ENCODE measurements around the gene DROSHA.
"Not testable (repeated sequence)": the region's sequence is repeated elsewhere in the genome, so short reads cannot be mapped to it uniquely, and the experiment has no call there.

Gene DROSHA

GRCh38 chr5:31378136-31378535 is 153.8 kb downstream of the DROSHA start:
- no peak for DNase-seq

DNA sequence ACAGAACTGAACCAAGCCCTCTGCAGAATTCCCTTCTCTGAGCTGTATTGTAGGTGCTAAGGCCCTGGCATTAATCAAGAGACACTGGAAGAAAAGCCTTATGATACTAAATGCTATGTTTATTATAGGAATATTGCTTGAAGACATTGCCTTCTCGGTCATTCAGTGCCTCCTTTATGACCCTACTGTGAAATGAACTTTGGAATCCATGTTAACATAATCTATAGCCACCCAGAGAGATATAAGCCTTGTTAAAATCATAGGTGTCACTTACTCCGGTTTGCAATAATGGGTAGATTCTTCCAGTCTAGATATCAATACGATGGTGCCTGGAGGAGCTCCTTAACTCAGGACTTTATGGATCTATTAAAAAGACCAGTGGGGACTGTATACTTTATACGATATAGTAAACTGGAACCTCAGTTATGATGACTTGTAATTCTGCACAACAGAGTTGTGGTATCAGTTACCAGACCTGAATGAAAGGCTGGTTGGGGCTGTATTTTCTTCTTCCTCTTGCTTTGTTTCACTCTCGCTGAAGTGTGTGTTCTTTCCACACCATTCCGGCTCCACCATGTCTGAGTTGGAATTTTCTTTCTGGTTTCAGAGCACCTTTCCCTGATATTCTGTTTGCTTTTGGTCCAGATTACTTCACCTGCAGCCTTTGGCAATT is 154.5 kb downstream of the DROSHA start:
- no peak for DNase-seq

- DNase-seq = no peak
These were observed 155.7 kb downstream of the DROSHA start for GRCh38 chr5:31375999-31376720.

DNA sequence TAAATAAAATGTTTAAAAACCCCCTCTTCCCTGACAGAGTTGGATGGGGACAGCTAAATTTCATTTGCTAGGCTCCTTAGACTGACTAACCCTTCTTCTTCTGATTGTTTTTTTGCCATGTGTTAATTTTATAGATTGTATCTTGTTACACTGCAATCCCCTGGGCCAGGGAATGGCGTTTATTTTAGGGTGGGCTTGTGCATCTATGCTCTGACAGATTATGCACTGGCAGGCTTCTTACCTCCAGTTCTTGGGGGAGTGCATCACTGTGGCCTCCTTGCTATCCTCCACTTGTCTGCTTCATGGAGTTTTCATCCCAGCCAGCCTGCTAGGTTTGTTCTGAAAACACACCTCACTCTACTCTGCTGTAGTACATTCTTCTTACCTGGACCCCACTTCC is 159.8 kb downstream of the DROSHA start:
- no peak for DNase-seq

DNA sequence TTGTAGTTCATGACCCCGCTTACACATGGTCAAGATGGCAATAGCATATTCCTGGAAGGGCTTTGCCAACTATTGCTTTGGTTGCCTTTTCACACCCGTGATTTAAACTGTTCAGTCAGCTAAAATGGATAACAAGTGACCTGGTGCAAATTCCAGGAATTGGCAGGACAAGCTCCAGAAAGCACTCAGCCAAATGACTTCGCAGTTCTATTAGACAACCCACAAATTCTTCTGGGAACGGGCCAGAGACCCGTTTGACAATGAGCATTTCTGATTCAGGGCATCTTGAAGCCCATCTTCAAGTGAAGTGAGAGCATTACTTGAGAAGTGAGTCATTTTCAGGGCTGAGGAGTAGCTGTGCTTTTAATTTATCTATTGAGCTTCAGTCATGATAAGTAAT is 165.0 kb downstream of the DROSHA start:
- DNase-seq = no peak

GRCh38 chr5:31365776-31366175 is 166.1 kb downstream of the DROSHA start:
- DNase-seq = no peak

GRCh38 chr5:31364881-31365636 is 166.8 kb downstream of the DROSHA start:
- DNase-seq = no peak

DNA sequence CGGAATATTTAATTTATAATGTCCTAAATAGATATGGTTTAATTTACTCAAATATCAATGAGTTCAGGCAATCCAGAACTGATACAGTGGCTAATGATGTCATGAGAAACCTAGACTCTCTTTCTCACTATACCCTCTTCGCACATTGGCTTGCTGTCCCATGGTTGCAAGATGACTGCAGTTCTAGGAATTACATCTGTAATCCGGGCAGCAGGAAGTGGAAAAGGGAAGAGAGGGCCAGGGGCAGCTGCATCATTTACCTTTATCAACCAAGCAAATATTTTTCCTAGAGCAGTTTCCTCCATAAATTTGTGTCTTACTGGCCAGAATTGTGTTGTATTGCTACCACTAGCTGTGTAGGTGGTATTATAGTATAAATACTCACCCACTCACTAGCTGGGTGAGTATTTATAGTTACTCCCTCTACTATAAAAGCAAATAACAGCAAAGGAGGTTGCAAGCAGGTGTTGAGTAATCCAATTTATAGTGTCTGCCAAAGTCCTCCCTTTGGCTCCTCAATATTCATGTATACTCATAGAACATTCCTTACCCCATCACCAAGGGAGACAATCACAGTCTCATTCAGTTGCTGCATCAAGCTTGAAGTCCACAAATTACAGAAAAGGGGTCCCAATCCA is 168.8 kb downstream of the DROSHA start:
- DNase-seq = no peak

- no peak for DNase-seq
These were observed 169.4 kb downstream of the DROSHA start for GRCh38 chr5:31362529-31362900.

DNA sequence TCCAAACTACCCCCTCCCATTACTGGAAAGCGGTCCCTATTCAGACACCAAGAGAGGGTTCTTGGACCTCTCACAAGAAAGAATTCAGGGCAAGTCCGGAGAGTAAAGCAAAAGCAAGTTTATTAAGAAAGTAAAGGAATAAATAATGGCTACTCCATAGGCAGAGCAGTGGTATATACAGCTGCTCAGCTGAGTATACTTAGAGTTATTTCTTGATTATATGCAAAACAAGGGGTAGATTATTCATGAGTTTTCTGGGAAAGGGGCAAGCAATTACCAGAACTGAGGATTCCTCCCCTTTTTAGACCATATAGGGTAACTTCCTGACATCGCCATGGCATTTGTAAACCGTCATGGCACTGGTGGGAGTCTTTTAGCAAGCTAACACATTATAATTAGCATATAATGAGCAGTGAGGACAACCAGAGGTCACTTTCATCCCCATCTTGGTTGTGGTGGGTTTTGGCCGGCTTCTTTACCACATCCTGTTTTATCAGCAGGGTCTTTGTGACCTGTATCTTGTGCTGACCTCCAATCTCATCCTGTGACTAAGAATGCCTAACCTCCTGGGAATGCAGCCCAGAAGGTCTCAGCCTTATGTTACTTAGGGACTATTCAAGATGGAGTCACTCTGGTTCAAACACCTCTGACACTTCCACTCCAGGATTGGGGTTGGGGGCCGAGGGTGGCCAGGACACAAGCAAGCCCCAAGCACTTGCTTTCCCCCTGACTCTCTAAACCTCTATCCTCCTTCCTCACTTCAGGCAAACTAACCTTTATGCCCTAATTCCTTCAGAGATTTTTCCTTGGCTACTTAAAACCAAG is 170.0 kb downstream of the DROSHA start:
- not testable (repeated sequence) for DNase-seq

DNA sequence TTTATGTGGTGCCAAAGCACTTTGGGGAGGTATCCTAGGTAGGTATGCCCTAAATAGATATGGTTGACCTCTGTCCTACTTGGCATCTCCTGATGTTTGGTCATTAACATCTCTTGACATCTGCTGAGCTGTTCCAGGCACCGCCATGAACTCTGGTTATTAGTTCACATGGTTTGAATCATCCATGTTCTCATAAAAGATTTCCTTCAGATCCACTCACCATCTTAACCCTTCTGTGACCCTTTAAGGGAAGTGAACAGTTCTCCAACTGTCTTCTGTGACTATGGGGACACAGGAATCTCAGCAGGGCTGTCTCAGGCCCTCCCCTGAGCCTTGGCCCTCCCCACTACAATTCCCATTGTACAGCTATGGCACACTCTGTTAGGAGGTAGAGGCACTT is 170.7 kb downstream of the DROSHA start:
- no peak for DNase-seq

DNA sequence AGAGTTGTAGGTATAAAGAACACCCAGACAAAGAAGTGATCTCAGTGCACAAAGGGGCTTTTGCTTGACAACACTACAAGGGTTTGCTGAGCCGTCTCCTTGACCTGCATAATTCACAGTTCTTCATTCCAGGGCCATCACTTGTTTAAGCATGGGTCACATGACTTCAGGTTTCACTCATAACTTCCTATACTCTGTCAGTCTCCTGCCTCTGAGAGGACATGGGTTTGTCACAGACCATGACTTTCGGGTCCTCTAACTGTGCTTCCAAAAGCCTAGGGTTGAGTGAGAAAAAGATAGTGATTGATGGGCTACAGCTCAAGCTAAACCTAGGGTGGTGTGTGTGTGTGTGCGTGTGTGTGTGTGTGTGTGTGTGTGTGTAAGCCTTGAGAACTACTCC is 172.1 kb downstream of the DROSHA start:
- no peak for DNase-seq

DNA sequence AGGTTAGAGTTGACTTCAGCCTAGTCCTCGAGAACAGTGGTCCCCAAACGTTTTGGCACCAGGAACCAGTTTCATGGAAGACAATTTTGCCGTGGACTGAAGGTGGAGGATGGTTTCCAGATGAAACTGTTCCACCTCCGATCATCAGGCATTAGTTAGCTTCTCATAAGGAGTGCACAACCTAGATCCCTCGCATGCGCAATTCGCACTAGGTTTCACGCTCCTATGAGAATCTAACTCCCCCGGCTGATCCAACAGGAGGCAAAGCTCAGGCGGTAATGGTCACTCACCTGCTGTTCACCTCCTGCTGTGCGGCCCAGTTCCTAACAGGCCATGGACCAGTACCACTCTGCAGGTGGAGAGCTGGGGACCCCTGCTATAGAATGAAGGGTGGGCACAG is 174.9 kb downstream of the DROSHA start:
- DNase-seq = no peak

- no peak for DNase-seq
These were observed 176.6 kb downstream of the DROSHA start for GRCh38 chr5:31355337-31355736.
